ENCODE measurements around the gene HJURP.
A peak's percentile ranks its signal among the peaks of the same experiment; 100 is the strongest.
"Not testable (repeated sequence)": the region's sequence is repeated elsewhere in the genome, so short reads cannot be mapped to it uniquely, and the experiment has no call there.

HJURP gene

DNA sequence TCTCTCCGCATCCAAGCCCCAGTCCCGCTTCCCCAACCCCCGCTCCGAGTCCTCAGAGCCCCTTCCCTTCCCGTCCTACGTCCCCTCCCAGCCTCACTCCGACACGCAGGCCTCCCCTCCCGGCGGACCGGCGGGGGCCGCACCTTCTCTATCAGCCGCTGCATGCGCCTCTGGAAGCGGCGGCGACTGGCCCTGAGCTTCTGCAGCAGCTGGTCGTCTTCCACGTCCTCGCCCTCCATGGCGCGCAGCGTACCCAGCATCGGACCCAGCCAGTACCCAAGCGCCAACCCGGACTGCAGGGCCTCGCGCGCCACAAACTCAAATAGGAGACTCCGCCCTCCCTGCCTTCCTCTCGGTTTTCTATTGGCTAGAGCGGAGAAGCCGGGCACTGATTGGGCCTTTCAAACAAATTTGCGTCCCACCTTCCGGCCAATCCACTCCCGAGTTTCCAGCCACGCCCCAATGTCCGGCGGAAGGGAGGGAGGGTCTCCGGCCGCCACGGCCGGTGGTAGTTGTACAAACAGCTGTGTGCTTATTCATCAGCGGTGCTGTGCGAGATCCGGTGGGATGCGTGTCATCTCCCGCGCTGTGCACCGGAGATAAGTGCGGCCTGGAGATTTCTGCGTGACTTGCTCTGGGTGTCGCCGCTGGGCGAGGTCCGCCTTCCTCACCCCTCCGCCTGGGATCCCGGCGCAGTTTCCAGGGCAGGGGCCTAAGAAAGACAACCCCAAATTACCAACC, at the start of gene HJURP:
TSS of gene HJURP (minus strand) at position 295 of the 741 bp plus-strand sequence. CDS start at position 260, 35 bp downstream.
- DNase-seq, result peak; percentile 92

DNA sequence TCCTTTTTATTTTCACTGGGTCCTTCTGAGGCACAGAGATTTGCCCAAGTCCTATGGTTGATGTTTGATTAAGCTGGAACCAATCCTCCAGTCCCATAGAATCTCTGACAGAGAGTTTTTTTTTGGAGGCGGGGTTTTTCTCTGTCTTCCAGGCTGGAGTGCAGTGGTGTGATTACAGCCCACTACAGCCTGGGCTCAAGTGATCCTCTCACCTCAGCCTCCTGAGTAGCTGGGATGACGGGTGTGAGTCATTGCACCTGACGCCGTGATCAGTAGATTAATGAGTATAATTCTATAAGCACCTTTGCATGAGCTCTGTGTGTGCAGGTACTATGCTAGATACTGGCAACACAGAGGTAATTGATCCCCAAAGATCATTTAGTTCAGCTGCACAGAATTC, 47.5 kb upstream of the HJURP start:
- DNase-seq, result no peak

DNA sequence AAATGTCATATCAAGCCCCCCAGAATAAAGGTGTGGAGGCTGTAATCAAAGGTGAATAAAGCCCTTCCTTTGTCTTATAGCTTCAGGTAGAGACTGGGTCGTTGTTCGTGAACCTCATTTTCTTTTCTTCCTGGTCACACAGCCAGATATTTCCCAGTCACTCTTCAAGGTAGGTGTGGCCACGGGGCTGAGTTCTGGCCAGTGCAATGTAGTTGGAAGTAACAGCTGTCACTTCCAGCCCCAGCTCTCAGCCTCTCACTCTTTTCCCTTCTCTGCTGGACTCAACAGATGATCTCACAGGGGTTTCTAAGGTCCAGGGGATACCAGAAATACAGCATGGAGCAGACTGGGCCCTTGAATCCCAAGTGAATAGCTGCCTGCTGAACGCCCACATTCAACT, 47.0 kb upstream of the HJURP start:
- no peak for DNase-seq

GRCh38 chr2:233896253-233896652, 41.9 kb upstream of the HJURP start:
- not testable (repeated sequence) for DNase-seq

DNA sequence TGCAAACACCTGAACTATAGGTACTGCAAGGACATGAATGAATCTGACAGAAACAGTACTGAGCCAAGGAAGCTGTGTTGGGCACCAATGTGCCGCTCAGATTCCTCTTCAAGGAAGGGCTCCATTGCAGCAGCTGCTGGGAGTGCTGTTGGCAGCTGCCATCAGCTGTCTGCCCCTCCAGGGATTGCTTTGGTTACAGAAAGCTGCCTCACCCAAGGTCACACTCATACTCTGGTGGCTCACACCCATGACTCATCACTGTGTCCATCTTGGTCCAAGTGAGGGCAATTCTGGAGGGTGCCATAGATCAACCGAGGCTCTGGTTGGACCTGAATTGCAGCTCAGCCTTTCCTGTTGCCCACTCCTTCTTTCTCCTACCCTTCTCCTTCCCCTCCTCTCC, 38.5 kb upstream of the HJURP start:
- DNase-seq, result no peak

DNA sequence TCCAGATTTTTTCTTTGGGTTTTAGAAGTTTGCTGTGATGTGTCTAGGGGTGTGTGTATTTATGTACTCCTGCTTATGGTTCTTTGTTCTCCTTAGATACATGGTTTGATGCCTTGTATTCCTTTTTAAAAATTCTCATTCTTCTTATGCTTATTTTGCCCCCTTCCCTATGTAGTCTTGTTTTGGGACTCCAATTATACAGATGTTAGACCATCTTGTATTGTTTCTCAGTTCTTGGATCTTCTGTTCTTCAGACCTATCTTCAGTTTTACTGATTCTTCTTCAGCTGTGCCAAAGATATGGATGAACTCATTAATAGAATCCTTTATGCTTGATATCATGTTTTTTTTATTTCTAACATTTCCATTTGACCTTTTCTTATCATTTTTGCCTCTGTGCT, 28.0 kb upstream of the HJURP start:
- no peak for DNase-seq

DNA sequence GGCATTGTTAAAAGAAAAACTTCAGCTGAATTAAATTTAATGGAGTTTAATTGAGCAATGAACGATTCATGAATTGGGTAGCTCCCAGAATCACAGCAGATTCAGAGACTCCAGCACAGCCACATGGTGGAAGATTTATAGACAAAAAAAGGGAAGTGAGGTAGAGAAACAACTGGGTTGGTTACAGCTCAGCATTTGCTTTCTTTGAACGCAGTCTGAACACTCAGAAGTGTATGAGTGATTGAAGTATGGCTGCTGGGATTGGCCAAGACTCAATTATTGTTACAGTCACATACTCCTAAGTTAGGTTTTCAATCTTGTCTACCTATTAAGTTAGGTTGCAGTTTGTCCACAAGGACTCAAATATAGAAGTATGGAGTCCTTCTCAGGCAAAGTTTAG, 17.8 kb upstream of the HJURP start:
- not testable (repeated sequence) for DNase-seq

- DNase-seq, result no peak
Measured at GRCh38 chr2:233871432-233871831, 17.1 kb upstream of the HJURP start.

GRCh38 chr2:233867993-233868532, 13.7 kb upstream of the HJURP start, which contains the start of gene MSL3B:
Gene MSL3B (minus strand): TSS chr2:233868386.
- DNase-seq, result peak; percentile 69

DNA sequence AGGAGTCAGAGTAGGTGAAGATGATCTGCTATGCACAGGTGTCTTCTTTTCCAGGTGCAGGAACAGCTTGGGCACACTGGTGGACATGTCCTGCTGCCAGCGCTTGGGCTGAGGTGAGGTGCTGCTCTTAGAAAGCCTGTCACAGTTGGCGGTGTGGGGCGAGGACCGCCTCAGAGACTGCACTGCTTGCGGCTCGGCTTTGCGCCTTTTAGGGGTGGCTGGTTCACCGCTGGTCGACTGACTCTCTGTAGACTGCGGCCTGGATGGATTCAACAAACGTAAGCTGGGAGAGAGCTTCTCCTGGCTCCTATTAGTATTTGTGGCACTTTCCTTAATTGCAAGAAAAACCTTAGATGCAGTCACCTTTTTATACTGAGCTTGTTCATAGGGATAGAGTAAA, 12.1 kb upstream of the HJURP start:
- DNase-seq, result no peak

GRCh38 chr2:233865838-233866237, 11.5 kb upstream of the HJURP start:
- DNase-seq, result no peak

- no peak for DNase-seq
Measured at GRCh38 chr2:233862261-233862768, 8.0 kb upstream of the HJURP start.

GRCh38 chr2:233858331-233858730, 4.0 kb upstream of the HJURP start:
- DNase-seq, result no peak

DNA sequence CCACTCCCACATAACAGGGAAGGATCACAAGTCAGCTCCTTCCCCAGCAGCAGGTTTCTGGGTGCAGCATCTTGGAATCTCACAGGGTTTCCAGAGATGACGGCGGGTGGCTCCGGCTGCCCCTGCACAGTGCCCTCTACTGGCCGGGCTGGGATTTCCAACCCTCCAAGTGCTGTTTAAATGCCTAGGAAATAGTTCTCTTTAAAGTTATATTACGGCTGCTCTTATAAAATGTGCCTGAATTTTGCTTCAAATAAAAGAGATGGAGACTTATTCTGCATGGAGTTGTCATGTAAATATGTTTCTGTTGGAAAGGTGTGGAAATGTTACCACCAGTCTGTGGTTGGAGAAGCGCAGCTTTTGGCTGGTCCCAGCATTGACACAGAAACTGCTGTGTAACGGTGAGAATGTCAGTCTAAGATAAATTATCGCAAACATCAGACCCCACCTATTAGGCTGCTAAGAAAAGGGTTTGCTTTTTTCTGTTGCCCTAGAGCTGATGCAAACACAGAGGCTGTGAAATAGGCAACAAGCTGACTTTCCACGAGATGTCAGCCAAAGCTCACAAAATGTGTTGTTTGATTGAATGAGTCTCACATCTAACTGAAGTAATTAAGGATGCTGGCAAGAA, 3.3 kb upstream of the HJURP start:
- peak; percentile 54 for DNase-seq

DNA sequence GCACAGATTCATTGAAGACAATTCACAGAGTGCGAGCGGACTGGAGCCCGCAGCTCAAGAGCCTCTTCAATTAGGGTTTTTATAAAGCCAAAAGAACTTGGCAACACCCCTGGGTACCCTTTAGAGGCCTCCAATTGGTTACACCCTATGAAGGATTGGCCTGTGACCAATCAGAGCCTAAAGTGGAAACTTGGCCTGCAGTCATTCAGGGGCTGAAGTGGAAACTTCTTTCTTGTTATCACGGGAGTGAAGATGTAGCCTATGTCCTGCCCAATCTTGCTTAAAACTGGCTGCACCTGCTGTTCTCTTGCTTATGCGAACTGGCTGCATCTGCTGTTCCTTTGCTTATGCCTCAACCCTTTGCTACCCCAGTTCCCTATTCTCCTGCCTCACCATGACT, 1.8 kb upstream of the HJURP start:
- DNase-seq, result no peak

DNA sequence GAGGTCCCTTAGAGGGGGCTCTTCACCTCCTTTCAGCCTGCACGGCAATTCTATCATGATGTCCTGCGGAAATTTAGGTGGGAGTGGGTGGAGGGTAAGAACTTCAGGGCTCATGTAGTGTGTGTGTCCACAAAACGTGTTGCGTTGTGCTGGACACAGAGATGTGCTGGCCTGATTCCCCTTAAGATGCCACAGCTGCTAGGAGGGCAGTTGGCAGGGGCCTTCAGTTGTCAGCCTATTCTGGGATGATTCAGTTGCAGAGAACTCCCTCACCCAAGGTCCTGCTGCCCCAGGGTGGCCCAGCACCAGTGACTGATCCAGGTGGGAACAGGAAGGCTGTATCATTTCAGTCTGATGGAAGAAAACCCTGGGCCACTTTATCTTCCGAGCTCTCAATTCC, 1.0 kb upstream of the HJURP start:
- no peak for DNase-seq

DNA sequence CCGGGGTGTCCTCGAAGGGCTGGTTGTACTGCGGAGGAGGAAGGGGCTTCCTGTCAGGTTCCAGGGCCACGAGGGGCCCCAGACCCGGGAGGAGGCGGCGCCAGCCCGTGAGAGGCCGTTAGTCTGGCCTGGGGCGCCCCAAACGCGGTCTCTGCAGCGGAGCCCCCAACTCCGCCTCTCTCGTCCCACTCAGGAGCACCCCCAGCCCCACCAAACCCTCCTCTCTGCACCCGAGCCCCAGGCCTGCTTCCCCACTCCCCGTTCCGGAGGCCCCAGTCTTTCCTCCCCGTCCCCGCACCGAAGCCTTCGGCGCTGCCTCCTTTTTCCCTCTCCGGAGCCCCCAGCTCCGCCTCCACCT, 473 bp downstream of the HJURP start:
- DNase-seq, result no peak

DNA sequence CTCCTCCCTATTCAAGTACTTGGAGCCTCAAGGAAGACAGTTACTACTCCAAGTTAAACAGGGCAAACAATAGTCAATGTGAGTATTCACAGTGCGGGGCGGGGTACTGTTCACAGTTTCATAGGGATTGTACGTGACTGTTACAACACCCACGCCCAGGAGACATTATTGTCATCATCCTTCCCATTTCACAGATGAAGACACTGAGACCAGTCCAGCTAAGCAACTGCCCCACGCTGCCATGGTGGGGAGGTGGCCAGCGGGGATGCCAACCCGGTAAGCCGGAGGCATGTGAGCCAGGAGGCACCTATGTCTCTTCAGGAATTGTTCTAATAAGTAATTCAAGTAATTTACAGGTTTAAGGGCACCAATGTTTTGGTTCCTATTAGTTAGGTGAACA, 982 bp downstream of the HJURP start:
- no peak for DNase-seq

DNA sequence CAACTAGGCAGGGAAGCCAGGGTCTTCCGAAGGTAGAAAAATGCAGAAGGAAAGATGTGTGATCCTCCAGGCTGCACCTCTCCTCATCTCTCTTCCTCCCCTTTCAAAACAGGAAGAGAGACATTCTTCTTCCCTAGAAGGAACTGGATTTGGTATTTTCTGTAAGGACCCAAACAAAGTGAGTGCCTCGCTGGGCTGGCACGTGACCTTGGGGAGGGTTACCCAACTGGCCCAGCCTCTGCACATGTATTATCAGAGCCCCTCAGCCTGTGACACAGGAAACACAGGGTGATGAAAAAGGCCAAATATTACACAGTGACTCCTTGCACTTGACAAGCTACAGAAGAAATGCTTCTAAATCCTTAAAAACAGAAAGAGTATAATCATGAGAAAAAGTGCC, 2.3 kb downstream of the HJURP start:
- DNase-seq, result no peak

GRCh38 chr2:233851169-233851568, 3.2 kb downstream of the HJURP start:
- DNase-seq, result no peak

DNA sequence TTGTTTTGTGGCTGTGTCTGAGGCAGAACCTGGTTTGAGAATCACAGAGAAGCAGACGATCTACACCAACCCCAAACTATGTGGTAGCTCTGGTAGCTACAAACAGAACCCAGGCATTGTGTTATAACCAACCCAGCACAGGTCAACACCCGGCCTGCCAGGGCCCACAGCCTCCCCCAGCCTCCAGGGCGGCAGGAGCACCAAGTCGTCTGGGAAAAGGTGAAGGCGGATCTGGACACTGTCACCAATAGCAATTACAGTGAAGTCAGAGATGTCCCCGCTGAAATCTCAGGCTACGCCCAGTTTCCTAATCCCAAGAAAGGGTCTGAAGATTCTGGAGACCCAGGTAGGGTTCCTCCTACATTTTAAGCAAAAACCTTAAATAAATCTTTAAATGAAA, 3.6 kb downstream of the HJURP start:
- no peak for DNase-seq

DNA sequence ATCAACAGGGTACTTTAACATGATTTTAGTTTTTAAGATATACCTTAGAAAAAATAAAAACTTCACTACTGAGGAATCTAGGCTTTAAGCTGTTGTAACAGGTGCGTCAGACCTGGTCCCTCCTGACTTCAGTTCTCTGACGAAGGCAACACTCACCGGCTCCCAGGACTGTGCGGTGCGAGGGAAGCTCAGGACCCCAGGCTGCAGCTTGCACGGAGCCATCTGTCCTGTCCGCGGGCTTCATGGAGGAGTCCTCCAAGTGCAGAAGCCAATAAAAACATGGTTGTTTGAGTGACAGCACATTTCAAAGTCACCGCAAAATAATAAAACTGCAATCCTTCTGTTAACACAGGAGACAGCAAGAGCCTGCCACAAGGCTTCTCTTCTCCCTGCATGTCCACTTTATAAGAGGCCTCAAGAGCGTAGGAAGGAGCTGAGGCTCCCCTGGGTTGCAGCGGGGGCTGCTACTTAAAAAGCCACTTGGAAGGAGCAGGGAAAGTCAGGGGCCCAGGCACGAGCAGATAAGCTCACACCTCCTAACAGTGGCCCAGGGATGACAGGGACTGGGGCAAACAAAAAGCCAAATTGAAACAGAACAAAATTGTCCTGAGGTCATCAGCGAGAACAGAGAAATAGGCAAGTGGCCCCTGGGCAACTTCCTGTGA, 4.6 kb downstream of the HJURP start:
- no peak for DNase-seq

DNA sequence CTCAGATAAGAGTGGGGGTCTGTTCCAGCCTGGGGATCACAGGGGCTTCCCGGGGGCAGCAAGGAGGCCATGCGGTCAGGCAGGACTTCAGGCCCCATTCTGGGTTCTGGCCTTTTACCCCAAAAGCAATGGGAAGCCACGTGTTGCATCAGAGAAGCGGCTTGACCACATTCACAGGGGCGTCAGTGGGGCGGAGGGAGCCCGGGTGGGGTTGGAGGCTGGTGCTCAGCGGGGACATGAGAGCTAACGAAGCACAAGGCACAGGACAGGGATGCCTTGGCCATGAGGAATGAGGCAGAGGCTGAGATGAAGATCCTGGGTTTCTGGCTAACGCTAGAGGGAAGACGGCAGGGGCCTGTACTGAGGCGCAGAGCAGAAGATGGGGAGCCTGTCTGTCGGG, 6.1 kb downstream of the HJURP start:
- no peak for DNase-seq
